HepG2 (cell line): ENCODE results near the gene NRP1. TPM values are rescaled to one million over a fixed set of nuclear protein-coding genes. Genes with fewer than 3 reads are reported as not detected.

Experiments
- ATAC-seq: fragments of 200-7000 bp; cut with Tn5 transposase; 3 replicates; pipeline ENCODE4 v1.9.1; 2020; ENCODE audit warnings: mild to moderate bottlenecking, moderate library complexity
- Bru-seq: library from RNA; stranded (reverse); fragments of 400-500 nt; gene quantifications from one replicate; lab custom pipeline; 2021; lab: Mats Ljungman, UMichigan
- BruChase-seq, 2 experiments: library from RNA; stranded (reverse); fragments of 400-500 nt; gene quantifications; one replicate each; lab custom pipeline; 2021; lab: Mats Ljungman, UMichigan
- BruUV-seq: library from RNA; stranded (reverse); fragments of 400-500 nt; replicated peaks from 2 replicates; lab custom pipeline; 2021; lab: Mats Ljungman, UMichigan
- CTCF ChIA-PET: fragments of 300-600 bp; formaldehyde crosslinking; extraction: SDS; loops from one replicate; lab custom pipeline; 2021; ENCODE audit warnings: low total read pairs, inconsistent platforms, low intra/inter-chr PET ratio; lab: Yijun Ruan, JAX
- POLR2A ChIA-PET: fragments of 350-600 bp; sonication (Branson Sonifier 250); formaldehyde crosslinking; loops from one replicate; lab custom pipeline; 2020; ENCODE audit warnings: antibody characterized with exemption, inconsistent platforms; lab: Yijun Ruan, JAX
- DNase-seq: peaks from one replicate; pipeline ENCODE4 v3.0.0-alpha.2; 2015; ENCODE audit warnings: low spot score
- FAIRE-seq: peaks from 3 replicates; lab custom pipeline; 2011; peaks lifted over from hg19 to GRCh38; lab: Jason Lieb, UNC
- H2AFZ ChIP-seq: one replicate; pipeline ENCODE4 v1.6.1; 2011; ENCODE audit warnings: low read length, inconsistent platforms
- H3K27ac ChIP-seq: fragments of 300-600 bp; 3 replicates; pipeline ENCODE4 v1.8.0; 2011; ENCODE audit warnings: mixed run types, mild to moderate bottlenecking, mixed read lengths, low read length, inconsistent platforms; ENCODE audit not compliant: insufficient read depth; ENCODE audit errors: extremely low read length
- H3K27me3 ChIP-seq, 2 experiments: fragments of 200-600 bp in 1 of 2; 2 replicates in 1 of 2; 3 replicates in 1 of 2; pipeline versions ENCODE4 v1.6.0 to v1.8.0; 2011; ENCODE audit warnings: low read length in 2 of 2, mild to moderate bottlenecking in 2 of 2, moderate library complexity in 2 of 2, inconsistent platforms in 1 of 2; ENCODE audit not compliant: insufficient read depth in 2 of 2, control insufficient read depth in 1 of 2
- H3K36me3 ChIP-seq, 2 experiments: fragments of 200-600 bp in 1 of 2; replicated peaks in 1 of 2; 2 replicates in 1 of 2; 3 replicates in 1 of 2; pipeline versions ENCODE4 v1.5.1 to v1.8.0; 2011; ENCODE audit warnings: low read length in 2 of 2, inconsistent platforms in 1 of 2; ENCODE audit not compliant: insufficient read depth in 2 of 2, control insufficient read depth in 1 of 2
- H3K4me1 ChIP-seq: 2 replicates; pipeline ENCODE4 v1.5.1; 2012; ENCODE audit warnings: low read length, inconsistent platforms; ENCODE audit not compliant: insufficient read depth
- H3K4me2 ChIP-seq: 2 replicates; pipeline ENCODE4 v1.6.0; 2011; ENCODE audit warnings: low read depth, low read length, inconsistent platforms
- H3K4me3 ChIP-seq, 3 experiments: fragments of 200-600 bp in 1 of 3; sonication (generic), shearing (Covaris generic) in 1 of 3; replicated peaks in 1 of 3; 2 replicates each; pipeline ENCODE4 v1.5.1; 2011 to 2016; ENCODE audit warnings: low read length in 3 of 3, inconsistent platforms in 2 of 3, low read depth in 2 of 3, mild to moderate bottlenecking in 2 of 3, control low read depth in 1 of 3, mixed read lengths in 1 of 3; ENCODE audit not compliant: insufficient read depth in 1 of 3
- H3K79me2 ChIP-seq: one replicate; pipeline ENCODE4 v1.6.1; 2011; ENCODE audit warnings: low read length, inconsistent platforms; ENCODE audit not compliant: insufficient read depth
- H3K9ac ChIP-seq: 2 replicates; pipeline ENCODE4 v1.6.0; 2011; ENCODE audit warnings: mild to moderate bottlenecking, low read depth, low read length, inconsistent platforms; ENCODE audit not compliant: insufficient read depth
- H3K9me3 ChIP-seq: 2 replicates; pipeline ENCODE4 v1.5.1; 2012; ENCODE audit warnings: mild to moderate bottlenecking, low read length
- H4K20me1 ChIP-seq: 2 replicates; pipeline ENCODE4 v1.6.0; 2011; ENCODE audit warnings: inconsistent platforms, mild to moderate bottlenecking, low read length, moderate library complexity; ENCODE audit not compliant: insufficient read depth
- HNRNPK ChIP-seq: fragments of 200-400 bp; formaldehyde crosslinking; IDR thresholded peaks from 2 replicates; pipeline ENCODE4 v1.6.1; 2018; ENCODE audit warnings: low read length, low read depth, moderate library complexity, mild to moderate bottlenecking; ENCODE audit not compliant: poor library complexity, severe bottlenecking
- HOXA3 ChIP-seq: sonication (generic); formaldehyde crosslinking; IDR thresholded peaks from 2 replicates; pipeline ENCODE4 v1.5.0; 2020; ENCODE audit warnings: missing genetic modification reagents
- MED13 ChIP-seq: sonication (generic); formaldehyde crosslinking; IDR thresholded peaks from 2 replicates; pipeline ENCODE4 v1.5.0; 2020; ENCODE audit warnings: missing genetic modification reagents
- TFAP4 ChIP-seq: sonication (generic); IDR thresholded peaks from 2 replicates; pipeline ENCODE4 v1.6.1; 2016; ENCODE audit warnings: low read depth, borderline replicate concordance
- WGBS: methylation state at CpG from one replicate; pipeline ENCODE4 v1.1.6; 2017; ENCODE audit warnings: low lambda C conversion rate; 5-methylcytosine and 5-hydroxymethylcytosine counted together
- in situ Hi-C: cut with HindIII; loops from 2 replicates; pipeline ENCODE4 v1.10.0; 2017; ENCODE audit warnings: low pct_unique_long_range_greater_than_20kb; ENCODE audit not compliant: extremely low pct_ligation_motif_present
- intact Hi-C: fragments of 100-400 bp; cut with micrococcal nuclease; formaldehyde crosslinking; loops from one replicate; pipeline ENCODE4 v1.10.0; 2022; ENCODE audit not compliant: unreplicated experiment
- long read RNA-seq, 2 experiments: library from RNA in 1 of 2; library from polyadenylated mRNA in 1 of 2; stranded (forward) in 1 of 2; unstranded in 1 of 2; transcript quantifications; one replicate each; pipeline ENCODE4 v2.0.0, GENCODE V29; 2019 to 2022
- polyA minus RNA-seq, 3 experiments: library from RNA; depleted of rRNA, polyadenylated mRNA; stranded (reverse); fragments of >200 nt; gene quantifications; 2 replicates each; pipeline ENCODE4 v1.2.3, GENCODE V29; 2011; ENCODE audit warnings: low replicate concordance in 1 of 3
- polyA plus RNA-seq, 8 experiments: library from polyadenylated mRNA; depleted of rRNA in 3 of 8; stranded (reverse) in 7 of 8; unstranded in 1 of 8; fragments of >200 nt; fragmentation: Illumina TruSeq in 4 of 8; extraction: Trizol in 4 of 8; gene quantifications; 2 replicates each; pipeline versions ENCODE4 v1.2.1 to v1.2.3, GENCODE V29; 2011 to 2016; ENCODE audit warnings: low read depth in 4 of 8, missing spikeins in 1 of 8, mixed read lengths in 1 of 8; ENCODE audit not compliant: insufficient read depth in 1 of 8
- total RNA-seq, 5 experiments: library from RNA; depleted of rRNA; stranded (reverse); fragments of >200 nt; fragmentation: Illumina TruSeq; extraction: Trizol; gene quantifications; 2 replicates each; pipeline ENCODE4 v1.2.3, GENCODE V29; 2016; ENCODE audit warnings: low read depth in 1 of 5
- TF ChIP-seq, protein P1 (sequence below): sonication (generic); formaldehyde crosslinking; IDR thresholded peaks from 2 replicates; pipeline ENCODE4 v1.5.1; 2020; ENCODE audit warnings: missing genetic modification reagents, mild to moderate bottlenecking, borderline replicate concordance
- TF ChIP-seq, protein P2 (sequence below): sonication (generic); formaldehyde crosslinking; IDR thresholded peaks from 2 replicates; pipeline ENCODE4 v1.8.0; 2022; ENCODE audit warnings: mild to moderate bottlenecking, missing genetic modification reagents, moderate library complexity
- TF ChIP-seq, protein P3 (sequence below): sonication (generic); formaldehyde crosslinking; IDR thresholded peaks from 2 replicates; pipeline ENCODE4 v1.4.0; 2020; ENCODE audit warnings: mild to moderate bottlenecking, missing genetic modification reagents

NRP1 gene
- 3.7 and 5.8 TPM in 2 replicates for total RNA-seq (2016; rRNA removed; fragmentation: Illumina TruSeq; extraction: Trizol)
- total RNA-seq (2016; cell fraction: cytosol; rRNA removed; fragmentation: Illumina TruSeq; extraction: Trizol; ENCODE audit: low read depth), result 0.40 and 0.62 TPM in 2 replicates
- 2.3 and 7.2 TPM in 2 replicates for total RNA-seq (2016; cell fraction: insoluble cytoplasmic fraction; rRNA removed; fragmentation: Illumina TruSeq; extraction: Trizol)
- total RNA-seq (2016; cell fraction: membrane; rRNA removed; fragmentation: Illumina TruSeq; extraction: Trizol), result 1.4 and 1.5 TPM in 2 replicates
- total RNA-seq (2016; cell fraction: nucleus; rRNA removed; fragmentation: Illumina TruSeq; extraction: Trizol), result 8.7 and 10.3 TPM in 2 replicates
- polyA plus RNA-seq (2011; rRNA removed), result 5.3 and 5.8 TPM in 2 replicates
- 3.6 and 4.6 TPM in 2 replicates for polyA plus RNA-seq (2011; cell fraction: cytosol; rRNA removed)
- 7.4 and 8.5 TPM in 2 replicates for polyA plus RNA-seq (2011; cell fraction: nucleus; rRNA removed)
- polyA plus RNA-seq (2012), result 7.2 and 14.9 TPM in 2 replicates
- polyA plus RNA-seq (2016; cell fraction: cytosol; fragmentation: Illumina TruSeq; extraction: Trizol; ENCODE audit: low read depth), result 0.29 and 0.38 TPM in 2 replicates
- polyA plus RNA-seq (2016; cell fraction: insoluble cytoplasmic fraction; fragmentation: Illumina TruSeq; extraction: Trizol; ENCODE audit: low read depth), result 2.2 and 2.4 TPM in 2 replicates
- 0.31 and 0.57 TPM in 2 replicates for polyA plus RNA-seq (2016; cell fraction: membrane; fragmentation: Illumina TruSeq; extraction: Trizol; ENCODE audit: low read depth)
- 6.3 and 7.6 TPM in 2 replicates for polyA plus RNA-seq (2016; cell fraction: nucleus; fragmentation: Illumina TruSeq; extraction: Trizol; ENCODE audit: insufficient read depth, low read depth)
- 10.2 and 16.5 TPM in 2 replicates for polyA minus RNA-seq (2011; rRNA and poly(A)+ RNA removed; ENCODE audit: low replicate concordance)
- polyA minus RNA-seq (2011; cell fraction: cytosol; rRNA and poly(A)+ RNA removed), result 12.9 and 14.9 TPM in 2 replicates
- polyA minus RNA-seq (2011; cell fraction: nucleus; rRNA and poly(A)+ RNA removed), result 20.0 and 24.4 TPM in 2 replicates
- Bru-seq, nascent RNA, result percentile 66 among the genes with signal in this experiment
- percentile 67 among the genes with signal in this experiment for BruChase-seq, experiment 1, labeled RNA remaining after a 6-hour chase
- percentile 53 among the genes with signal in this experiment for BruChase-seq, experiment 2, labeled RNA remaining after a 2-hour chase
- long read RNA-seq, experiment 1, partial matches to known transcripts, result 1 of 4 reads
- long read RNA-seq, experiment 1, other reads (novel, unspliced or antisense), result 2 of 4 reads
- long read RNA-seq, experiment 2, full-length matches to known transcripts, result 4 of 16 reads
- long read RNA-seq, experiment 2, partial matches to known transcripts, result 3 of 16 reads
- long read RNA-seq, experiment 2, other reads (novel, unspliced or antisense), result 9 of 16 reads

- Histone ChIP-seq H2AFZ (no peak within 1 kb of the TSS), H3K27me3 (peaks cover 3 to 42% of the 10 kb centered on the region in 2 experiments; a peak in 4 of 5 replicates), H3K36me3 (peaks cover 0 to 1% of the 10 kb centered on the region in 2 experiments; a peak in 1 of 5 replicates), H3K9me3 (no peaks in the 10 kb centered on the region), H3K79me2 (peaks cover 2% of the 10 kb centered on the region), H3K27ac (no peak within 1 kb of the TSS), H3K4me2 (peak within 1 kb of the TSS; percentile 96), H4K20me1 (no peaks in the 10 kb centered on the region), H3K4me1 (peaks cover 68% of the 10 kb centered on the region), H3K9ac (peak within 1 kb of the TSS; percentile 61), H3K4me3 (peak within 1 kb of the TSS; percentile 52 to 81 (median 66))
- TSS peak; percentile 57 for BruUV-seq
- ATAC-seq (peak; percentile 27), DNase-seq (no peak), FAIRE-seq (no peak)
- under 1% methylated on average over 33 of the region's 44 CpGs for WGBS
- in situ Hi-C loops (loop anchor here (10.0 to 25.0 kb wide), 3 partner anchors 791 to 1303 kb away; no protein-coding TSS in a partner anchor), intact Hi-C loops (loop anchor here (10.0 kb wide), 2 partner anchors 741 to 961 kb away; no protein-coding TSS in a partner anchor)
- ChIA-PET CTCF (no interaction called here), POLR2A (interaction anchor here (0.6 to 3.9 kb wide), 6 partner anchors 136 to 784 kb away, joined by 3 to 19 read pairs (median 4); no protein-coding TSS in a partner anchor)
- TF ChIP-seq TFAP4 (0 out of 2 replicates have a peak, but pooled peaks have one; percentile 21), MED13 (no peak), HOXA3 (no peak), HNRNPK (no peak)
- TF ChIP-seq, protein P1, sequence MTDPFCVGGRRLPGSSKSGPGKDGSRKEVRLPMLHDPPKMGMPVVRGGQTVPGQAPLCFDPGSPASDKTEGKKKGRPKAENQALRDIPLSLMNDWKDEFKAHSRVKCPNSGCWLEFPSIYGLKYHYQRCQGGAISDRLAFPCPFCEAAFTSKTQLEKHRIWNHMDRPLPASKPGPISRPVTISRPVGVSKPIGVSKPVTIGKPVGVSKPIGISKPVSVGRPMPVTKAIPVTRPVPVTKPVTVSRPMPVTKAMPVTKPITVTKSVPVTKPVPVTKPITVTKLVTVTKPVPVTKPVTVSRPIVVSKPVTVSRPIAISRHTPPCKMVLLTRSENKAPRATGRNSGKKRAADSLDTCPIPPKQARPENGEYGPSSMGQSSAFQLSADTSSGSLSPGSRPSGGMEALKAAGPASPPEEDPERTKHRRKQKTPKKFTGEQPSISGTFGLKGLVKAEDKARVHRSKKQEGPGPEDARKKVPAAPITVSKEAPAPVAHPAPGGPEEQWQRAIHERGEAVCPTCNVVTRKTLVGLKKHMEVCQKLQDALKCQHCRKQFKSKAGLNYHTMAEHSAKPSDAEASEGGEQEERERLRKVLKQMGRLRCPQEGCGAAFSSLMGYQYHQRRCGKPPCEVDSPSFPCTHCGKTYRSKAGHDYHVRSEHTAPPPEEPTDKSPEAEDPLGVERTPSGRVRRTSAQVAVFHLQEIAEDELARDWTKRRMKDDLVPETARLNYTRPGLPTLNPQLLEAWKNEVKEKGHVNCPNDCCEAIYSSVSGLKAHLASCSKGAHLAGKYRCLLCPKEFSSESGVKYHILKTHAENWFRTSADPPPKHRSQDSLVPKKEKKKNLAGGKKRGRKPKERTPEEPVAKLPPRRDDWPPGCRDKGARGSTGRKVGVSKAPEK (CRISPR knock-in tag), result peak; percentile 89
- TF ChIP-seq, protein P2, sequence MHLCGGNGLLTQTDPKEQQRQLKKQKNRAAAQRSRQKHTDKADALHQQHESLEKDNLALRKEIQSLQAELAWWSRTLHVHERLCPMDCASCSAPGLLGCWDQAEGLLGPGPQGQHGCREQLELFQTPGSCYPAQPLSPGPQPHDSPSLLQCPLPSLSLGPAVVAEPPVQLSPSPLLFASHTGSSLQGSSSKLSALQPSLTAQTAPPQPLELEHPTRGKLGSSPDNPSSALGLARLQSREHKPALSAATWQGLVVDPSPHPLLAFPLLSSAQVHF (CRISPR knock-in tag), result no peak
- TF ChIP-seq, protein P3, sequence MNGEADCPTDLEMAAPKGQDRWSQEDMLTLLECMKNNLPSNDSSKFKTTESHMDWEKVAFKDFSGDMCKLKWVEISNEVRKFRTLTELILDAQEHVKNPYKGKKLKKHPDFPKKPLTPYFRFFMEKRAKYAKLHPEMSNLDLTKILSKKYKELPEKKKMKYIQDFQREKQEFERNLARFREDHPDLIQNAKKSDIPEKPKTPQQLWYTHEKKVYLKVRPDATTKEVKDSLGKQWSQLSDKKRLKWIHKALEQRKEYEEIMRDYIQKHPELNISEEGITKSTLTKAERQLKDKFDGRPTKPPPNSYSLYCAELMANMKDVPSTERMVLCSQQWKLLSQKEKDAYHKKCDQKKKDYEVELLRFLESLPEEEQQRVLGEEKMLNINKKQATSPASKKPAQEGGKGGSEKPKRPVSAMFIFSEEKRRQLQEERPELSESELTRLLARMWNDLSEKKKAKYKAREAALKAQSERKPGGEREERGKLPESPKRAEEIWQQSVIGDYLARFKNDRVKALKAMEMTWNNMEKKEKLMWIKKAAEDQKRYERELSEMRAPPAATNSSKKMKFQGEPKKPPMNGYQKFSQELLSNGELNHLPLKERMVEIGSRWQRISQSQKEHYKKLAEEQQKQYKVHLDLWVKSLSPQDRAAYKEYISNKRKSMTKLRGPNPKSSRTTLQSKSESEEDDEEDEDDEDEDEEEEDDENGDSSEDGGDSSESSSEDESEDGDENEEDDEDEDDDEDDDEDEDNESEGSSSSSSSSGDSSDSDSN, result peak; percentile 30; the same call in 1 of the 2 replicates
Measured at GRCh38 chr10:33334153-33334804, at the start of gene NRP1. Gene NRP1, minus strand, starts transcription at chr10:33334667. Its CDS starts 285 bp downstream, at chr10:33334382.
